WERI-Rb-1 (cell line): ENCODE results near the gene CSGALNACT2.

Experiments used
- DNase-seq: peaks from one replicate; pipeline ENCODE4 v3.0.0-alpha.2; 2020
- H3K27ac ChIP-seq: fragments of 250-450 bp; sonication (Bioruptor Pico); 2 replicates; pipeline ENCODE4 v1.5.1; 2020; ENCODE audit warnings: mild to moderate bottlenecking, moderate library complexity
- H3K27me3 ChIP-seq: fragments of 250-450 bp; sonication (Bioruptor Pico); 2 replicates; pipeline ENCODE4 v1.5.1; 2021; ENCODE audit warnings: mild to moderate bottlenecking, low read depth, moderate library complexity; ENCODE audit not compliant: insufficient read depth, severe bottlenecking
- H3K36me3 ChIP-seq: fragments of 250-450 bp; sonication (Bioruptor Pico); 2 replicates; pipeline ENCODE4 v1.5.1; 2020; ENCODE audit warnings: mild to moderate bottlenecking, moderate library complexity
- H3K4me3 ChIP-seq: 2 replicates; pipeline ENCODE4 v1.5.1; 2011; ENCODE audit warnings: low read depth, mild to moderate bottlenecking, control low read depth, low read length
- H3K9me3 ChIP-seq: fragments of 250-450 bp; sonication (Bioruptor Pico); 2 replicates; pipeline ENCODE4 v1.5.1; 2021; ENCODE audit warnings: mild to moderate bottlenecking, moderate library complexity; ENCODE audit not compliant: severe bottlenecking
- CTCF ChIP-seq: IDR thresholded peaks from 2 replicates; pipeline ENCODE4 v1.5.1; 2011; ENCODE audit warnings: low read depth, mild to moderate bottlenecking, control low read depth, inconsistent platforms, low read length

Gene CSGALNACT2

GRCh38 chr10:43128331-43128730 lies 9.9 kb upstream of the CSGALNACT2 start:
- Histone ChIP-seq H3K27me3 (peaks cover 79% of the 10 kb centered on the region), H3K36me3 (no peaks in the 10 kb centered on the region), H3K4me3 (no peak overlapping the region), H3K27ac (no peak overlapping the region), H3K9me3 (no peaks in the 10 kb centered on the region)
- no peak for DNase-seq
- TF ChIP-seq CTCF = no peak

- no peak overlapping the region for H3K27ac ChIP-seq
- H3K4me3 ChIP-seq = no peak overlapping the region
- no peaks in the 10 kb centered on the region for H3K36me3 ChIP-seq
- no peak for DNase-seq
- H3K27me3 ChIP-seq = peaks cover 77% of the 10 kb centered on the region
- no peak for TF ChIP-seq CTCF
- no peaks in the 10 kb centered on the region for H3K9me3 ChIP-seq
Measured at GRCh38 chr10:43128958-43129706, 9.1 kb upstream of the CSGALNACT2 start.

- no peaks in the 10 kb centered on the region for H3K9me3 ChIP-seq
- H3K27ac ChIP-seq = no peak overlapping the region
- no peak for DNase-seq
- H3K27me3 ChIP-seq = peaks cover 60% of the 10 kb centered on the region
- H3K4me3 ChIP-seq = no peak overlapping the region
- TF ChIP-seq CTCF = no peak
- H3K36me3 ChIP-seq = no peaks in the 10 kb centered on the region
Measured at GRCh38 chr10:43130770-43131171, 7.5 kb upstream of the CSGALNACT2 start.

- TF ChIP-seq CTCF = no peak
- Histone ChIP-seq H3K27me3 (peaks cover 55% of the 10 kb centered on the region), H3K4me3 (no peak overlapping the region), H3K9me3 (no peaks in the 10 kb centered on the region), H3K27ac (no peak overlapping the region), H3K36me3 (no peaks in the 10 kb centered on the region)
- no peak for DNase-seq
Measured at GRCh38 chr10:43131256-43131655, 7.0 kb upstream of the CSGALNACT2 start.

- no peak for DNase-seq
- Histone ChIP-seq H3K4me3 (no peak overlapping the region), H3K27ac (no peak overlapping the region), H3K27me3 (peaks cover 49% of the 10 kb centered on the region), H3K9me3 (no peaks in the 10 kb centered on the region), H3K36me3 (no peaks in the 10 kb centered on the region; the same call in 1 of the 2 replicates)
- no peak for TF ChIP-seq CTCF
Measured at GRCh38 chr10:43131906-43132305, 6.3 kb upstream of the CSGALNACT2 start.
